Mucosa of descending colon (tissue), 3 donors: ENCODE data around the gene PDE4D. TPM values are rescaled to one million over a fixed set of nuclear protein-coding genes. Genes with fewer than 3 reads are reported as not detected.

Source experiments
- ATAC-seq: fragments of 200-7000 bp; cut with Tn5 transposase; one replicate; pipeline ENCODE4 v1.9.1; 2020; ENCODE audit warnings: mild to moderate bottlenecking, moderate library complexity
- DNase-seq, 3 donors: peaks; one replicate each; pipeline ENCODE4 v3.0.0-alpha.2; 2020
- H3K36me3 ChIP-seq: fragments of 200-600 bp; one replicate; pipeline ENCODE4 v1.8.0; 2021; ENCODE audit warnings: low read depth, mild to moderate bottlenecking
- H3K4me1 ChIP-seq: fragments of 200-600 bp; one replicate; pipeline ENCODE4 v1.8.0; 2021; ENCODE audit warnings: low read depth, mild to moderate bottlenecking
- H3K4me3 ChIP-seq: fragments of 200-600 bp; one replicate; pipeline ENCODE4 v1.8.0; 2021; ENCODE audit warnings: mild to moderate bottlenecking
- H3K9me3 ChIP-seq: fragments of 200-600 bp; one replicate; pipeline ENCODE4 v1.8.0; 2021; ENCODE audit warnings: mild to moderate bottlenecking
- intact Hi-C, 2 donors: fragments of 100-400 bp; cut with DNase I in 1 of 2; cut with micrococcal nuclease in 1 of 2; formaldehyde crosslinking; loops; one replicate each; pipeline versions ENCODE4 v1.11.0 to v1.11.1; 2022; cut with DNase I, micrococcal nuclease
- total RNA-seq, 3 donors: library from RNA; stranded (reverse); fragmentation: NEBNext Ultra II Directional in 2 of 3; extraction: Animal tissue kit (Norgen Biotek cat#: 25700) in 2 of 3; gene quantifications; one replicate each; pipeline versions ENCODE4 v1.2.1 to v1.2.4, GENCODE V29; 2021 to 2023
- TF ChIP-seq, protein P1 (sequence below): fragments of 200-600 bp; IDR thresholded peaks from one replicate; pipeline ENCODE4 v1.8.0; 2022; ENCODE audit warnings: antibody characterized with exemption, mild to moderate bottlenecking
- donor health status: DM: no; HTN: no; CAD: no; lungs with moderate emphysema.
- donor health status: DM: no; HTN: no; CAD: no.
- donor health status: DM: no; HTN: yes; CAD: no.

Gene PDE4D
- total RNA-seq, 3 donors from 2014 or later = 37.9 to 137 (median 100) TPM

DNA sequence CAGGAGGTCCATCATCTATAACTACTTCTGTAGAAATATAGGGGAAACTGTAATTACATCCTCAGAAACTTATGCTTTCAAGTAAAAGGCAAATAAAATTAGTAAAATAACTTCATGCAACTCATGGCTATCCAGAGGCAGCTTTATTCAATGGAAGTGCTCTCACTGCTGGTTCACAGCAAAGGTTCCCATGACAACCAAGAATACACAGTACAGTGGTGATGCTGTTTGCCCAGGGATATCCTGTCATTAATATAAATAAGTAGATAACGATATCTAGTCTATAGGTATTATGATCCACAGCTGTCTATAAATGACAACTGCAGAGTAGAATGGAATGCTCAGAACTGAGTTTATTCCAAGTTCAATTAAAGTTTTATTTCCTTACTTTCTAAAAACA, 390.3 kb downstream of the PDE4D start:
- TF ChIP-seq, protein P1, sequence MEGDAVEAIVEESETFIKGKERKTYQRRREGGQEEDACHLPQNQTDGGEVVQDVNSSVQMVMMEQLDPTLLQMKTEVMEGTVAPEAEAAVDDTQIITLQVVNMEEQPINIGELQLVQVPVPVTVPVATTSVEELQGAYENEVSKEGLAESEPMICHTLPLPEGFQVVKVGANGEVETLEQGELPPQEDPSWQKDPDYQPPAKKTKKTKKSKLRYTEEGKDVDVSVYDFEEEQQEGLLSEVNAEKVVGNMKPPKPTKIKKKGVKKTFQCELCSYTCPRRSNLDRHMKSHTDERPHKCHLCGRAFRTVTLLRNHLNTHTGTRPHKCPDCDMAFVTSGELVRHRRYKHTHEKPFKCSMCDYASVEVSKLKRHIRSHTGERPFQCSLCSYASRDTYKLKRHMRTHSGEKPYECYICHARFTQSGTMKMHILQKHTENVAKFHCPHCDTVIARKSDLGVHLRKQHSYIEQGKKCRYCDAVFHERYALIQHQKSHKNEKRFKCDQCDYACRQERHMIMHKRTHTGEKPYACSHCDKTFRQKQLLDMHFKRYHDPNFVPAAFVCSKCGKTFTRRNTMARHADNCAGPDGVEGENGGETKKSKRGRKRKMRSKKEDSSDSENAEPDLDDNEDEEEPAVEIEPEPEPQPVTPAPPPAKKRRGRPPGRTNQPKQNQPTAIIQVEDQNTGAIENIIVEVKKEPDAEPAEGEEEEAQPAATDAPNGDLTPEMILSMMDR = no peak
- Histone ChIP-seq H3K4me1 (no peaks in the 10 kb centered on the region), H3K4me3 (no peak overlapping the region), H3K9me3 (no peaks in the 10 kb centered on the region), H3K36me3 (no peaks in the 10 kb centered on the region)
- no peak for ATAC-seq
- DNase-seq = no peak
- intact Hi-C loops = loop anchor here in 1 of 2 donors (10.0 kb wide), 1 partner anchor 172 kb away; no protein-coding TSS in a partner anchor

DNA sequence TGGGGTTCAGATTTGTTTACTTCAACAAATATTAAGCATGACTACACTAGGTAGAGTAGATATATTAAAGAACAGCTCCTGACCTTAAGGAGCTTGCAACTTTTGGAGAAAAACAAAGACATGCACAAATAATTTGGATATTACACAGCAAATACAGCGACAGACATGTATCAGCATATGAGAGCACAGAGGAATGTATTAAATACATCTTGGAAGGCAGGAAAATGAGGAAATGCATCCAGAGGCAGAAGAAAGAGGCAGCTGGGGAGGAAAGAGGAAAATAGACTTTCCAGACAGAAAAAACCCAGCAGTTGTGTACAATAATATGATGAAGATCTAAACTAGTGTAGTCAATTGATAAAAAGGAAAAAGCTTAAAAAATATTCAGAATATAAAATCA, 392.2 kb downstream of the PDE4D start:
- intact Hi-C loops = loop anchor here in 1 of 2 donors (10.0 kb wide), 1 partner anchor 173 kb away; no protein-coding TSS in a partner anchor
- Histone ChIP-seq H3K9me3 (no peaks in the 10 kb centered on the region), H3K4me3 (no peak overlapping the region), H3K36me3 (no peaks in the 10 kb centered on the region), H3K4me1 (no peaks in the 10 kb centered on the region)
- TF ChIP-seq, protein P1 = no peak
- ATAC-seq (no peak), DNase-seq (no peak)

DNA sequence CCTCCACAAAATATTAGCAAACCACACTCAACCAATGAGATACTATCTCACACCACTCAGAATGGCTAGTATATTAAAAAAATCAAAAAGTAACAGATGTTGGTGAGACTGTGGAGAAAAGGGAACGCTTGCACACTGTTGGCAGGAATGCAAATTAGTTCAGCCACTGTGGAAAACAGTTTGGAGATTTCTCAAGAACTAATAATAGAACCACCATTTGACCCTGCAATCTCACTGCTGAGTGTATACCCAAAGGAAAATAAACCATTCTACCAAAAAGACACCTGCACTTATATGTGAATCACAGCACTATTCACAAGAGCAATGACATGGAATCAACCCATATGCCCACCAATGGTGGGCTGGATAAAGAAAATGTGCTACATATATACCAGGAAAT, 393.5 kb downstream of the PDE4D start:
- no peak for ATAC-seq
- no peak for DNase-seq
- TF ChIP-seq, protein P1 = no peak
- intact Hi-C loops = loop anchor here in 1 of 2 donors (10.0 kb wide), 1 partner anchor 175 kb away; no protein-coding TSS in a partner anchor
- no peak overlapping the region for H3K4me3 ChIP-seq
- H3K9me3 ChIP-seq = no peaks in the 10 kb centered on the region
- no peaks in the 10 kb centered on the region for H3K36me3 ChIP-seq
- H3K4me1 ChIP-seq = no peaks in the 10 kb centered on the region

DNA sequence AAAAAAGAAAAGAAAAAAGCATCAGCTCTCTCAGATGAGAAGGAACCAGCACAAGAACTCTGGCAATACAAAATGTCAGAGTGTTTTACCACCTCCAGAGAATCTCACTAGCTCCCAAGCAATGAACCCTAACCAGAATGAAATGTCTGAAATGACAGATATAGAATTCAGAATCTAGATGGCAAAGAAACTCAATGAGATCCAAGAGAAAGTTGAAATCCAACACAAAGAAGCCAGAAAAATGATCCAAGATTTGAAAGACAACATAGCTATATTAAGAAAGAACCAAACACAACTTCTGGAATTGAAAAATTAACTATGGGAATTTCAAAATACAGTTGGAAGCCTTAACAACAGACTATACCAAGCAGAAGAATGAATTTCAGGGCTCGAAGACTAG, 396.3 kb downstream of the PDE4D start:
- TF ChIP-seq, protein P1 = no peak
- no peak overlapping the region for H3K4me3 ChIP-seq
- H3K36me3 ChIP-seq = no peaks in the 10 kb centered on the region
- DNase-seq = no peak
- no peaks in the 10 kb centered on the region for H3K4me1 ChIP-seq
- no peak for ATAC-seq
- H3K9me3 ChIP-seq = no peaks in the 10 kb centered on the region
- intact Hi-C loops = no loop called here

DNA sequence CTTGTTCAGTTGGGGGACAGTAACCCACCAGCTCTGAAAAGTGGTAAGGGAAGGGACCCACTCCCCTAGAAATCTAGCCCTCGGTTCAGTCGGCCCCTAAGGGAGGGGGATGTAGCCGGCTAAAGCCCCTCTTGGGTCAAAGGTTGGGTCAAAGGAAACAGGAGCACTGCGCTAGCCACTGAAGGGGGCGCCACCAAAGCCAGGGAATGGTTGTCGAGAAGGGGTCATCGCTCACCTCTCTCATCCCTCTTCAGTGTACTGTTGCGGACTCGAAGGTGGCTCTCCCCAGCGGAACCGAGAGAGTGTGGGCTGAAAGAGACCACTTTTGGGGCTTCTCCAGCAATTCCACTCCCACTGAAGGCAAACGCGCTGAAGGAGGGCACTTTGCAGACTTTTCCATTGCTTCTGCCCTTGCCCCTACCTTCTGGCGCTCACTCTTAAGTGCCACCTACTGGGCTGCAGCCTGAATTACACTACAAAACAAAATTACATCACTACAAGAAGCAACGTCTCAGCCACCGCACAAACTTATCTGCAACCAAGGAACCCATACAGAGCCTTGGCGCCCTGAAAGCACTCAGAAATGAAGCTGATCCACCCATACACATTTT, 396.9 kb downstream of the PDE4D start:
- DNase-seq (peak in 1 of 3 donors; percentile 26), ATAC-seq (no peak)
- Histone ChIP-seq H3K36me3 (no peaks in the 10 kb centered on the region), H3K4me3 (no peak overlapping the region), H3K4me1 (no peaks in the 10 kb centered on the region), H3K9me3 (no peaks in the 10 kb centered on the region)
- TF ChIP-seq, protein P1 = no peak
- intact Hi-C loops = no loop called here
